GM19455 (cell line): ENCODE measurements around the gene SYMPK.

Experiments used
- ATAC-seq: cut with Tn5 transposase; IDR thresholded peaks from one replicate; pipeline ENCODE4 v1.9.1; 2021; ENCODE audit not compliant: unreplicated experiment

Gene SYMPK

GRCh38 chr19:45826934-45827333 lies 36.0 kb downstream of the SYMPK start:
- no peak for ATAC-seq

GRCh38 chr19:45825917-45826893 lies 36.7 kb downstream of the SYMPK start:
- ATAC-seq, result no peak

GRCh38 chr19:45825263-45825605 lies 37.7 kb downstream of the SYMPK start:
- no peak for ATAC-seq

GRCh38 chr19:45824531-45825262 lies 38.2 kb downstream of the SYMPK start:
- no peak for ATAC-seq

GRCh38 chr19:45824041-45824471 lies 38.9 kb downstream of the SYMPK start:
- ATAC-seq, result no peak

- ATAC-seq, result no peak
These were observed 39.8 kb downstream of the SYMPK start for GRCh38 chr19:45823182-45823581.

GRCh38 chr19:45822716-45823115 lies 40.2 kb downstream of the SYMPK start:
- no peak for ATAC-seq

GRCh38 chr19:45821570-45821969 lies 41.4 kb downstream of the SYMPK start:
- no peak for ATAC-seq

- ATAC-seq, result no peak
These were observed 41.8 kb downstream of the SYMPK start for GRCh38 chr19:45821103-45821521.

- no peak for ATAC-seq
These were observed 42.4 kb downstream of the SYMPK start for GRCh38 chr19:45820413-45821102.

- ATAC-seq, result no peak
These were observed 43.2 kb downstream of the SYMPK start for GRCh38 chr19:45819769-45820168.

GRCh38 chr19:45817725-45818301 lies 45.1 kb downstream of the SYMPK start:
- ATAC-seq, result no peak

- ATAC-seq, result peak; percentile 78
These were observed 45.8 kb downstream of the SYMPK start for GRCh38 chr19:45817010-45817724.

GRCh38 chr19:45816236-45817009 lies 46.5 kb downstream of the SYMPK start:
- ATAC-seq, result no peak

- ATAC-seq, result no peak
These were observed 47.3 kb downstream of the SYMPK start for GRCh38 chr19:45815481-45816216.

- no peak for ATAC-seq
These were observed 48.0 kb downstream of the SYMPK start, which contains the start of gene RSPH6A for GRCh38 chr19:45814851-45815480. TSS of gene RSPH6A (minus strand) at chr19:45815308. CDS start at chr19:45815176, 132 bp downstream.

- no peak for ATAC-seq
These were observed 48.7 kb downstream of the SYMPK start for GRCh38 chr19:45814166-45814780.

- no peak for ATAC-seq
These were observed 50.6 kb downstream of the SYMPK start for GRCh38 chr19:45812297-45812696.
